NB4 (cell line): ENCODE measurements around the gene LTBP4.
"Not testable (repeated sequence)": the region's sequence is repeated elsewhere in the genome, so short reads cannot be mapped to it uniquely, and the experiment has no call there.

Experiments
- CTCF ChIP-seq: IDR thresholded peaks from one replicate; pipeline ENCODE4 v1.5.1; 2012; ENCODE audit warnings: low read depth, low read length
- MYC ChIP-seq: IDR thresholded peaks from 2 replicates; pipeline ENCODE4 v1.6.1; 2011; ENCODE audit warnings: low read depth, low read length
- POLR2A ChIP-seq: IDR thresholded peaks from 2 replicates; pipeline ENCODE4 v1.6.1; 2011; ENCODE audit warnings: mild to moderate bottlenecking; ENCODE audit not compliant: insufficient read length; ENCODE audit errors: extremely low read depth

DNA sequence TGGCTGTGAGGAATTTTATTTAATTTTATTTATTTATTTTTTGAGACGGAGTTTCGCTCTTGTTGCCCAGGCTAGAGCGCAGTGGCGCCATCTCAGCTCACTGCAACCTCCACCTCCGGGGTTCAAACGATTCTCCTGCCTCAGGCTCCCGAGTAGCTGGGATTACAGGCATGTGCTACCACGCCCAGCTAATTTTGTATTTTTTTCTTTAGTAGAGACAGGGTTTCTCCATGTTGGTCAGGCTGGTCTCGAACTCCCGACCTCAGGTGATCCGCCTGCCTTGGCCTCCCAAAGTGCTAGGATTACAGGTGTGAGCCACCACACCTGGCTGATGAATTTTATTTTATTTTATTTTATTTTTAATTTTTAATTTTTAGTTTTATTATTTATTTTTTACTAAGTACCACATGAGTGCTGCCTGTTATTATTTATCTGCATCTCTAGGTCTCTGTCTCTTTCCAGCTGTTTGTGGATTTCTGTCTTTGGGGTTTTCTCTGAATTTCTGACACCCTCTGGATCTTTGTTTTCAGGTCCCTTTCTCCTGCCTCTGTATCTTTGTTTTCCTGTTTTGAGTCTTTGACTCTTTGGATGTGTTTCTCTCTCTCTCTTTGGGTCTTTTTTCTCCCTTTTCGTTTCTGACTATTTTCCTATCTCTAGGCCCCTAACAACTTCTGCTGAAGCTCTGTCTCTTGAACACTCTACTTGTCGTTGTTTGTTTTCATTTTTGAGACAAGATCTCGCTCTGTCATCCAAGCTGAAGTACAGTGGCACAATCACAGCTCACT is 23.4 kb downstream of the LTBP4 start:
- not testable (repeated sequence) for TF ChIP-seq CTCF, MYC, POLR2A
